Measurements from ENCODE around the gene ZNF460. TPM values are rescaled to one million over a fixed set of nuclear protein-coding genes. Genes with fewer than 3 reads are reported as not detected.

ZNF460 gene
- total RNA-seq, 1 experiment from 2014 or later = 68.2 TPM

- no TSS peak for BruUV-seq (replicated peaks)
- Mint-ChIP-seq H3K9me3 (ENCODE audit: low read depth, unreplicated experiment) (peaks cover 40% of the 10 kb centered on the region), H3K36me3 (ENCODE audit: insufficient read depth, unreplicated experiment) (peaks cover 75% of the 10 kb centered on the region), H3K27me3 (ENCODE audit: unreplicated experiment) (no peaks in the 10 kb centered on the region), H3K4me1 (ENCODE audit: low read depth, unreplicated experiment) (no peaks in the 10 kb centered on the region), H3K27ac (ENCODE audit: unreplicated experiment) (no peak overlapping the region), H3K4me3 (ENCODE audit: low read depth, unreplicated experiment) (no peak overlapping the region)
- intact Hi-C loops (cut with micrococcal nuclease; ENCODE audit: unreplicated experiment) = no loop called here
- CTCF ChIA-PET = no interaction called here
- DNase-seq = no peak
- TF ChIP-seq, protein P1, sequence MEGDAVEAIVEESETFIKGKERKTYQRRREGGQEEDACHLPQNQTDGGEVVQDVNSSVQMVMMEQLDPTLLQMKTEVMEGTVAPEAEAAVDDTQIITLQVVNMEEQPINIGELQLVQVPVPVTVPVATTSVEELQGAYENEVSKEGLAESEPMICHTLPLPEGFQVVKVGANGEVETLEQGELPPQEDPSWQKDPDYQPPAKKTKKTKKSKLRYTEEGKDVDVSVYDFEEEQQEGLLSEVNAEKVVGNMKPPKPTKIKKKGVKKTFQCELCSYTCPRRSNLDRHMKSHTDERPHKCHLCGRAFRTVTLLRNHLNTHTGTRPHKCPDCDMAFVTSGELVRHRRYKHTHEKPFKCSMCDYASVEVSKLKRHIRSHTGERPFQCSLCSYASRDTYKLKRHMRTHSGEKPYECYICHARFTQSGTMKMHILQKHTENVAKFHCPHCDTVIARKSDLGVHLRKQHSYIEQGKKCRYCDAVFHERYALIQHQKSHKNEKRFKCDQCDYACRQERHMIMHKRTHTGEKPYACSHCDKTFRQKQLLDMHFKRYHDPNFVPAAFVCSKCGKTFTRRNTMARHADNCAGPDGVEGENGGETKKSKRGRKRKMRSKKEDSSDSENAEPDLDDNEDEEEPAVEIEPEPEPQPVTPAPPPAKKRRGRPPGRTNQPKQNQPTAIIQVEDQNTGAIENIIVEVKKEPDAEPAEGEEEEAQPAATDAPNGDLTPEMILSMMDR (IDR thresholded peaks at IDR 0.05; ENCODE audit: unreplicated experiment) = no peak
These were observed 12.3 kb downstream of the ZNF460 start for GRCh38 chr19:57292547-57292946.

- TF ChIP-seq, protein P1 (IDR thresholded peaks at IDR 0.05; ENCODE audit: unreplicated experiment) = no peak
- Mint-ChIP-seq H3K27me3 (ENCODE audit: unreplicated experiment) (no peaks in the 10 kb centered on the region), H3K4me1 (ENCODE audit: low read depth, unreplicated experiment) (no peaks in the 10 kb centered on the region), H3K9me3 (ENCODE audit: low read depth, unreplicated experiment) (peaks cover 41% of the 10 kb centered on the region), H3K27ac (ENCODE audit: unreplicated experiment) (no peak overlapping the region), H3K4me3 (ENCODE audit: low read depth, unreplicated experiment) (no peak overlapping the region), H3K36me3 (ENCODE audit: insufficient read depth, unreplicated experiment) (peaks cover 86% of the 10 kb centered on the region)
- intact Hi-C loops (cut with micrococcal nuclease; ENCODE audit: unreplicated experiment) = no loop called here
- CTCF ChIA-PET = interaction anchor here (0.7 kb wide), 1 partner anchor 271 kb away, joined by 6 read pairs; no protein-coding TSS in a partner anchor
- DNase-seq = no peak
- no TSS peak for BruUV-seq (replicated peaks)
These were observed 13.4 kb downstream of the ZNF460 start for GRCh38 chr19:57293719-57294118.

DNA sequence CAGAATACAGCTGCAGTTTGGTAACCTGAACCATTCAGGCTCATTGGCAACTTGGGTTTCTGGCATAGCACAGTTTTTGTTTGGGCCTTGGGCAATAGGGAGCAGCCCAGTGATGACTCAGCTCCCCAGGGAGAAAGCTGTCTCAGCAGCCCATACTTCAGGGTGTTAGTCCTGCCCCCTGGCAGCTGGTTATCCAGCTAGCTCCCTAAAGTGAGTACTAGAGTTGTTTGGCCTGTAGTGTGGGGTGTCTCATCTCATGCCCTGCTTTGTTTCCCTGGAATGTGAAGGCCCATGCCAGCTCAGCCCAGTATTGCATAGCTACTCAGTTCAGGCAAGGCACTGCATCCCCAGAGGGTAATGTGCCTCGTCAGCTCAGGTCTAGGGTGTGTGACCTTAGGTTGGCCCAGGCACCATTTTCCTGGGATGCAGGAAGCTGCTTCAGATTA lies 21.8 kb downstream of the ZNF460 start:
- peak overlapping the region; percentile 17 for H3K27ac Mint-ChIP-seq (ENCODE audit: unreplicated experiment)
- no peak overlapping the region for H3K4me3 Mint-ChIP-seq (ENCODE audit: low read depth, unreplicated experiment)
- CTCF ChIA-PET = no interaction called here

DNA sequence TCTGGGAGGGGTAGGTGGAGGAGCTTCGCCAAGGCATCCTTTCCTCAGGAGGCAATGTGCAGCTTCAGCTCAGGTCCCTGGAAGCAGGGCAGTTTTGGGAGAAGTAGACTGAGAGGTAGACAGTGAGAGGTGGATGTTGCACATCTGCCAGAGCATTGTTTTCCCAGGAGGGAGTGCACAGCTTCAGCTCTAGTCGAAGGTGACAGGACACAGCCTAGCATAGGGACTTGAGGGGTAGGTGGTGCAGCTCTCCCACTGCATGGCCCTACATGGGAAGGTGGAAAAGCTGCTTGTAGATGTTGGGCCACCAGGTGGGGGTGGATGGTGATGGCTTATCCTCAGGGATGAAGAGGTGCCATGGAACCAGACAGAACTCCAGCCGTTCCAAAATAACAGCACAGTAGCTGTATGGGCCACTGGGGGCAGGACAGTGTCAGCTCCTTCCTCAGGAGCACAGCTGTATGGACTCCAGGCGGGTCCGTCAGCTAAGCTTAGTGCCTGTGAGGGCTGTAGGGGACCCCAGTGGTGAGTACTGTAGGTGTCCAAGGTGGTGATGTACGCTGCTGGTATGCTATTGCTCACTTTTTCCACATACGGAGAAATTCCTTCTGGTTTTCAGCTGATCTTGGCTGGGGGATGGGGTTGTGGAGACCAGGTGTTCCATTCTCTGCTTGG lies 22.6 kb downstream of the ZNF460 start:
- Mint-ChIP-seq H3K4me3 (ENCODE audit: low read depth, unreplicated experiment) (no peak overlapping the region), H3K27ac (ENCODE audit: unreplicated experiment) (peak overlapping the region; percentile 17), H3K4me1 (ENCODE audit: low read depth, unreplicated experiment) (no peaks in the 10 kb centered on the region), H3K27me3 (ENCODE audit: unreplicated experiment) (no peaks in the 10 kb centered on the region), H3K9me3 (ENCODE audit: low read depth, unreplicated experiment) (peaks cover 16% of the 10 kb centered on the region), H3K36me3 (ENCODE audit: insufficient read depth, unreplicated experiment) (peaks cover 76% of the 10 kb centered on the region)
- no peak for DNase-seq
- TF ChIP-seq, protein P1 (IDR thresholded peaks at IDR 0.05; ENCODE audit: unreplicated experiment) = no peak
- CTCF ChIA-PET = no interaction called here
- no TSS peak for BruUV-seq (replicated peaks)
- intact Hi-C loops (cut with micrococcal nuclease; ENCODE audit: unreplicated experiment) = no loop called here

More for the DNA sequence above, 21.8 kb downstream of the ZNF460 start:
- TF ChIP-seq, protein P1 (IDR thresholded peaks at IDR 0.05; ENCODE audit: unreplicated experiment) = no peak
- Mint-ChIP-seq H3K4me1 (ENCODE audit: low read depth, unreplicated experiment) (no peaks in the 10 kb centered on the region), H3K27me3 (ENCODE audit: unreplicated experiment) (no peaks in the 10 kb centered on the region), H3K36me3 (ENCODE audit: insufficient read depth, unreplicated experiment) (peaks cover 84% of the 10 kb centered on the region), H3K9me3 (ENCODE audit: low read depth, unreplicated experiment) (peaks cover 21% of the 10 kb centered on the region)
- no TSS peak for BruUV-seq (replicated peaks)
- intact Hi-C loops (cut with micrococcal nuclease; ENCODE audit: unreplicated experiment) = no loop called here
- DNase-seq = no peak
